GM13976 (cell line): Measurements from ENCODE around the gene OTULINL.

ENCODE experiments used
- DNase-seq: peaks from one replicate; pipeline ENCODE4 v3.0.0; 2012; ENCODE audit warnings: low spot score
- CTCF ChIP-seq: IDR thresholded peaks from 2 replicates; pipeline ENCODE4 v1.5.1; 2012; ENCODE audit warnings: borderline replicate concordance, mild to moderate bottlenecking; ENCODE audit not compliant: insufficient read depth; ENCODE audit errors: extremely low read depth, missing control alignments, control extremely low read depth
- in situ Hi-C: fragments of 300-500 bp; cut with MboI; formaldehyde crosslinking; loops from one replicate; pipeline ENCODE4 v1.12.0; 2022; ENCODE audit warnings: low sequenced_read_pairs, mixed read lengths, inconsistent platforms; ENCODE audit not compliant: unreplicated experiment

The OTULINL gene

GRCh38 chr5:14607104-14607503 lies 25.5 kb downstream of the OTULINL start:
- TF ChIP-seq CTCF = no peak
- in situ Hi-C loops = no loop called here
- no peak for DNase-seq

GRCh38 chr5:14608169-14608568 lies 26.6 kb downstream of the OTULINL start:
- DNase-seq = no peak
- TF ChIP-seq CTCF = no peak
- in situ Hi-C loops = no loop called here

DNA sequence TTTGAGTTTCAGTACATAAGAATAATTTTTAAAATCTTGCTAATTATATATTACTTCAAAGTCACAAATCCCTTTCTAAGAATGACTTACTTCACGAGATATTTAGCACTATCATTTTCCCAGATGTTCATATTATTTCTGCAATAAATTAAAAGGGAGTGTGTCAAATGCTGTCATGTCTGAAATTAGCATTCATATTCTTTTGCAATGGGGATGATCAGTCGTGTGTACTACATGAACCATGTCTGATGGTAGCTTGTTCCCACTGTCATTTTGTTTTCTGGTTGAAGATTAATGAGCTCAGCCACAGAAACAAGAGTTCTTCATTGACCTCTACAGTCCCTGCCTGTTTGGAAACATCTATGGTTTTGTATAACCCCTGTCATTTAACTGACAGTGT lies 30.1 kb downstream of the OTULINL start:
- TF ChIP-seq CTCF = no peak
- in situ Hi-C loops = no loop called here
- no peak for DNase-seq

DNA sequence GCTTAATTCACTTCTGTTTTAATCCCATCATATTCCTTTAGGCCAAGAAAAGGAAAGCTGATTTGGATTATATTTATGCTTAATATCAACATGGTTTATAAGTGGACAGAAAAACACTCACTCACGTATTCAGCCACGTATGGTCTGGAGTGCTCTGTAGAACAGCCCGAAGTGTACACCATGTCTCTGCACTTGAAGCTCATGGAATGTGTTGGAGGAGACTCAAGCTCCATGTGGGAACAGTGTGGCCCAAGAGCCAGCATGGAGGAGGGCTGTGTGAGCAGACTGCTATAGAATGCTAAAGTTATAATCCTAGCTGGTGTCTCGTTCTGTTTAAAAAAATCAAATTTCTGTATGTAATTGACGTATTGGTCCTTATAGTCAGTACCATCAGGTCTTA lies 32.9 kb downstream of the OTULINL start:
- no peak for TF ChIP-seq CTCF
- in situ Hi-C loops = no loop called here
- no peak for DNase-seq

- in situ Hi-C loops = no loop called here
- TF ChIP-seq CTCF = no peak
- DNase-seq = no peak
These were observed 33.8 kb downstream of the OTULINL start for GRCh38 chr5:14615365-14615764.

DNA sequence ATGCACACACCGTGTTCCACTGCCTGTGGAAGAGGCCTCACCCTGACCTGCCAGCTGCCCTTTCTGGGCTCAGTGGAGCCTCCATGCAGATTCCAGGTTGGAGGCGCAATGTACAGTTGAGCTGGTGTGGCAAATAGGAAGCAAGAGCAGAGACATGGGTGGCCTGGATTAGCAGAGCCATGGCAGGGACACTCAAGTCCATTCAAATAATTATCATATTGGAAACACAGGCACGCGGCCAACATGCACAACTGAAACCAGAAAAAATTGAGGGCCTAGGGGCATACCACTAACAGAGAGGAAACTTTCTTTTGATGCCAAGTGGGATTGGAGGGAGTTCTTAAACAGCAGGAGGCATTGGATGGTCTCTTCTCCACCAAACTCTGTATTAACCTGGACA lies 35.8 kb downstream of the OTULINL start:
- no peak for DNase-seq
- in situ Hi-C loops = no loop called here
- no peak for TF ChIP-seq CTCF

DNA sequence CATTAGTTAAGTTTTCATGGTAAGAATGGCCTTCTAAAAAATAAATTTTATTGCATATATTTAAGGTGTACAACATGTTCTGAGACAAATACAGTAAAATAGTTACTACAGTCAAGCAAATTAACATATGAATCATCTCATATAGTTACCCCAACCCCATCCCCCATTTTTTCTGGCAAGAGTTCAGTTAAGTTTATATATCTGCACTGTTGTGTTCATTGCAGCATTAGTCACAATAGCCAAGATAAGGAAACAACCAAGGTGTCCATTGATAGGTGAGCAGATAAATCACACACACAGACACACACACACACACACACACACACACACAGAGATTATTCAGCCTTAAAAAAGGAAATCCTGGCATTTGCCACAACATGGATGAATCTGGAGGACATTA lies 45.7 kb downstream of the OTULINL start:
- no peak for DNase-seq
- in situ Hi-C loops = loop anchor here (25.0 kb wide), 1 partner anchor 265 kb away; no protein-coding TSS in a partner anchor
- no peak for TF ChIP-seq CTCF
